Activated naive CD8-positive, alpha-beta T cell (primary cell): ENCODE data around the gene EBPL.
"Not testable (repeated sequence)": the region's sequence is repeated elsewhere in the genome, so short reads cannot be mapped to it uniquely, and the experiment has no call there.

Source experiments
- H3K27ac Mint-ChIP-seq: one replicate; pipeline ENCODE4 v1.8.0; 2021; ENCODE audit warnings: mixed read lengths
- H3K27me3 Mint-ChIP-seq: one replicate; pipeline ENCODE4 v1.8.0; 2021; ENCODE audit warnings: mixed read lengths
- H3K36me3 Mint-ChIP-seq: one replicate; pipeline ENCODE4 v1.8.0; 2021; ENCODE audit warnings: mixed read lengths
- H3K4me1 Mint-ChIP-seq: one replicate; pipeline ENCODE4 v1.8.0; 2021; ENCODE audit warnings: low read depth, mixed read lengths
- H3K4me3 Mint-ChIP-seq: one replicate; pipeline ENCODE4 v1.8.0; 2021; ENCODE audit warnings: mild to moderate bottlenecking, mixed read lengths
- H3K9me3 Mint-ChIP-seq: one replicate; pipeline ENCODE4 v1.8.0; 2021; ENCODE audit warnings: low read depth, mixed read lengths

Gene EBPL

DNA sequence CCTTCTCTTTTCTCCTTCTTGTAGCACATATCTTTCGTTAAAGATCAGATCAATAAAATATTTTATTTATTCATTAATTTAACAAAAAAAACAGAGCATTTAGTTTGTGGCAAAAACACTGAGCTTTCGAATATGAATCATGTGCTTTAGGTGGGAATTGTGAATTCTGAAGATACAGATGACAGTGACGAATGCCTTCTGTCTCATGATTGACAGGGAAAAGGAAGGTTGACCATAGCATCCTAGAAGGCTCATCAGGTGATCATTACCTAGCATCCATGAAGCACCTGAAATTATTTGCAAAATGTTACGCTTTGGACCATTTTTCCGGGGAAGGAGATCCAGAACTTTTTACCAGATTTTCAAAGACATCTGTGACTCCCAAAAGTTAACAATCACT lies 59.1 kb downstream of the EBPL start:
- no peak overlapping the region for H3K4me3 Mint-ChIP-seq
- no peaks in the 10 kb centered on the region for H3K27me3 Mint-ChIP-seq
- H3K27ac Mint-ChIP-seq = no peak overlapping the region
- H3K9me3 Mint-ChIP-seq = no peaks in the 10 kb centered on the region
- H3K36me3 Mint-ChIP-seq = no peaks in the 10 kb centered on the region
- H3K4me1 Mint-ChIP-seq = peaks cover 26% of the 10 kb centered on the region

DNA sequence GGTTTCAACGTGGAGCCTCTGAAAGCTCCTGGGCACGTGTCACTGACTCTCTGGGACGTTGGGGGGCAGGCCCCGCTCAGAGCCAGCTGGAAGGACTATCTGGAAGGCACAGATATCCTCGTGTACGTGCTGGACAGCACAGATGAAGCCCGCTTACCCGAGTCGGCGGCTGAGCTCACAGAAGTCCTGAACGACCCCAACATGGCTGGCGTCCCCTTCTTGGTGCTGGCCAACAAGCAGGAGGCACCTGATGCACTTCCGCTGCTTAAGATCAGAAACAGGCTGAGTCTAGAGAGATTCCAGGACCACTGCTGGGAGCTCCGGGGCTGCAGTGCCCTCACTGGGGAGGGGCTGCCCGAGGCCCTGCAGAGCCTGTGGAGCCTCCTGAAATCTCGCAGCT lies 60.7 kb downstream of the EBPL start:
- Mint-ChIP-seq H3K9me3 (no peaks in the 10 kb centered on the region), H3K27me3 (no peaks in the 10 kb centered on the region), H3K4me1 (peaks cover 22% of the 10 kb centered on the region), H3K4me3 (no peak overlapping the region), H3K27ac (no peak overlapping the region), H3K36me3 (no peaks in the 10 kb centered on the region)

DNA sequence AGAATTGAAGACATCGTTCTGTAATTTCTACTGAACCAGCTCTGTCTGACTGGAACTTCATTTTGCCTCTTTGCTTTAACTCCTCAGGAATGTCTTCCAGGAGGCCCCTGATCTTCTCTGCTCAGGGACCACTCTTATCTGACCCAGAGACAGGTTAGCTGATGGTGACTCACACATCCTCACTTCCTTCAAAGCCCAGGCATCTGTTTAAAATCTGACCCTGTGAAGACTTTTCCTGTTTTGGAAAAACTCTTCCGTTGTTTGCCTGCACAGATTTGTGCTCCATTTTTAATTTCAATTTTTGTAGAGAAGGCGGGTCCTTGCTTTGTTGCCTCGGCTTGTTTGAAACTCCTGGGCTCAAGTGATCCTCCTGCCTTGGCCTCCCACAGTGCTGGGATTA lies 61.3 kb downstream of the EBPL start:
- Mint-ChIP-seq H3K36me3 (no peaks in the 10 kb centered on the region), H3K9me3 (no peaks in the 10 kb centered on the region), H3K27me3 (no peaks in the 10 kb centered on the region), H3K27ac (no peak overlapping the region), H3K4me3 (no peak overlapping the region), H3K4me1 (peaks cover 17% of the 10 kb centered on the region)

DNA sequence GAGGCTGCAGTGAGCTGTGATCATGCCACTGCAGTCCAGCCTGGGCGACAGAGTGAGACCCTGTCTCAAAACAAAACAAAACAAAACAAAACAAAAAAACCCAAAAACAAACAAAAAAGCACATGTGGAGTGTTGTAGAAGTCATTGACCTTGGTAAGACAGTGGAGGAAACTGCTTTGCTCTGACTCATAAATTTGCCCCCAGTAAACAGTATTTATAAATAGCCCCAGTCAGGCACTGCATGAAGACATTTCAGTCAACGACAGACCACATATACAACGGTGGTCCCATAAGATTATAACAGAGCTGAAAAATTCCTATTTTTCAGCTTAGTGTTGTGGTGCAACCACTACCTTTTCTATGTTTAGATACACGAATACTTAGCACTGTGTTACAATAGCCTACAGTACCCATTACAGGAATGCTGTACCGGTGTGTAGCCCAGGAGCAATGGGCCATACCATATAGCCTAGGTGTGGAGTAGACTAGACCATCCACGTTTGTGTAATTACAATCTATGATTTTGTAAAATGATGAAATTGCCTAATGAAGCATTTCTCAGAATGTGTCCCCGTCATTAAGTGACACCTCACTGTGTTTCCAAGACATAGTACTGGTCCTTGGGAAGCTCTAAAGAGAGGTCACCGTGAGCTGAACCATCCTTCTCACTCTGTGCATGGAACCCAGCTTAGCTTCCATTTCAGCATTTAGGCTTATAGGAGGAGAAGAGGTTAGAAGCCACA lies 61.9 kb downstream of the EBPL start:
- Mint-ChIP-seq H3K9me3 (no peaks in the 10 kb centered on the region), H3K4me1 (peaks cover 14% of the 10 kb centered on the region), H3K27me3 (no peaks in the 10 kb centered on the region), H3K4me3 (peak overlapping the region; percentile 46), H3K27ac (no peak overlapping the region), H3K36me3 (no peaks in the 10 kb centered on the region)

DNA sequence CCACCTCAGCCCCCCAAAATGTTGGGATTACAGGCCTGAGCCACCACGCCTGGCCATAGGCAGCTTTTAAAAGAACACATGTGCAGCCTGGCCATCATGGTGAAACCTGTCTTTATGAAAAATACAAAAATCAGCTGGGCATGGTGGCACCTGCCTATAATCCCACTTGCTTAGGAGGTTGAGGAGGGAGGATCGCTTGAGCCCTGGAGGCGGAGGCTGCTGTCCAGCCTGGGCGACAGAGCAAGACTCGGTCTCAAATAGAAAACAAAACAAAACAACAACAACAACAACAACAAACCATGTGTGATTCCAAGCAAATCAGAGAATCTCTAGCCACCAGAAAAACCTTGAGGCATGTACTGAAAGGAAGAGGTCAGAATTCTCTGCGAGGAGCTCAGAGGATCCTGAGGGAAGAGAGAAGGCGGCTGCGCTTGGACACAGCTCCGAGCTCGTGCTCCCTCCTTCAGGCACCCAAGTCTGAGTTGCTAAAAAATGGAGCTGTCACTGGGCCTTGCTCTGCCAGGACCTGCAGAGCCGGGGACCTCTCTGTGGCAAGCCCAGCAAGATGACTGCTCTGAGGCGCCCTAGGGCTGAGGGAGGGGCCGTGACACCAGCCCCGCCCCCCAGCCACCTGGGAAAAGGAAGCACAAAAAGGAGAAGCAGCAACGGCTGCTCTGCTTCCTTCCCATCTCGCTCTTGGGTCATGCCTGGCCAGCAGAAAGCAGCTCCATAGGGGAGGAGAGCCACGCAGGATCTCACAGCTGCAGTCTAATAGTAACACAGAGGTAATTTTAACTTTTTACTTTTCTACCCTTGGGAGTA lies 63.2 kb downstream of the EBPL start, which contains the start of gene ARL11:
Gene ARL11 (plus strand): TSS at position 677 of the 822 bp plus-strand sequence. CDS start 1,941 bp downstream, outside the sequence.
- H3K4me1 Mint-ChIP-seq = peaks cover 14% of the 10 kb centered on the region
- H3K9me3 Mint-ChIP-seq = no peaks in the 10 kb centered on the region
- no peaks in the 10 kb centered on the region for H3K27me3 Mint-ChIP-seq
- H3K27ac Mint-ChIP-seq = peak within 1 kb of the TSS; percentile 52
- H3K36me3 Mint-ChIP-seq = no peaks in the 10 kb centered on the region
- peak within 1 kb of the TSS; percentile 84 for H3K4me3 Mint-ChIP-seq

DNA sequence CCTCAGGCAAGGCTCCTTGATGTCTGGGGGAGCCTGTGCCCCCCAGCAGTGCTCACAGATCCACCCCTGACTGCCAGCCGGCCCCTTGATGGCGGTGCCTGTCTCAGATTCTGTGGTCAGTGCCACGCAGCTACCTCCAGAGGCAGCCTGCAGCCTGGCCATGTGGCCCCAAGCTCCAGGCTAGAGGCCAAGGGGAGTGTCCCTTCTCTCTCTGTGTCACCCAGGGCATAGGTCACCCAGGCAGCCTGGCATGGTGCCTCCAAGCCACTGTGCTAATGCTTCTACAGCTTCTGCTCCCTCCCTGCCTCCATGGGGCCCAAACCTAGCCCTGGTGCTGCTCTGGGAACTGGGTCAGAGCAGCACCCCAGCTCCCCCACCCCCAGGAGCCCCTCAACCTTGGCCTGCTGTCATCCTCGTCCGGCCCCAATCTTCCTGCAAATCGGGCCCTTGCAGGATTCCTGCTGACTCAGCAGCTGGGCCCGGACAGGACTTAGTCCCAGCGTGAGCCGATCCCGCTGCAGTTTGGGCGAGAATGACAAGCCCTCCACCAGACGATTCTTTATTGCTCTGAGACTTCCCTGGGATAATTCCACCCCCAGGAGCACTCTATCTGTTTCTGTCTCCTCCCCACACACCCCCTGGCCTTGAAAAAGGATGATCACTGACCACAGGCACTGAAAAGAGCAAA lies 65.8 kb downstream of the EBPL start:
- peaks cover 14% of the 10 kb centered on the region for H3K4me1 Mint-ChIP-seq
- H3K9me3 Mint-ChIP-seq = no peaks in the 10 kb centered on the region
- no peaks in the 10 kb centered on the region for H3K27me3 Mint-ChIP-seq
- no peak overlapping the region for H3K27ac Mint-ChIP-seq
- H3K4me3 Mint-ChIP-seq = peak overlapping the region; percentile 27
- H3K36me3 Mint-ChIP-seq = no peaks in the 10 kb centered on the region

DNA sequence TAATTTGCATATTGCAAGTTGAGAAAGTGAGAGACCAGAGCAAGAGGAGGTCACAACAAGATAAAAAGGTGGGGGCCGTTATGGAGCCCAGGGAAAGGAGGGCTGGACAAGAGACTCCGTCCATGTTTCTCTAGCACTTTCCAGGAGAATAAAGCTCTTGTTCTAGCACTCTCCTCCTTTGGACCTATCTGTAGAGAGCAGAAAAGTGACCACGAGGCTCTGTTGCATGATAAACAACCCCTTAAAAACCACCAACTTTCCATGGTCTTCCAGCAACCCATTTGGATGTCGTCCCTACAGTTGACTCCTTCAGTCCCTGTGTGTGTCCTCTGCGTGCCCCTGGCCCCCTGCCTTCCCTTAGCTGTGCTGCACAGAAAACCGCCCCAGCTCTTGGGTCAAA lies 67.1 kb downstream of the EBPL start:
- peaks cover 14% of the 10 kb centered on the region for H3K4me1 Mint-ChIP-seq
- H3K27ac Mint-ChIP-seq = no peak overlapping the region
- H3K4me3 Mint-ChIP-seq = no peak overlapping the region
- no peaks in the 10 kb centered on the region for H3K9me3 Mint-ChIP-seq
- H3K36me3 Mint-ChIP-seq = no peaks in the 10 kb centered on the region
- no peaks in the 10 kb centered on the region for H3K27me3 Mint-ChIP-seq

DNA sequence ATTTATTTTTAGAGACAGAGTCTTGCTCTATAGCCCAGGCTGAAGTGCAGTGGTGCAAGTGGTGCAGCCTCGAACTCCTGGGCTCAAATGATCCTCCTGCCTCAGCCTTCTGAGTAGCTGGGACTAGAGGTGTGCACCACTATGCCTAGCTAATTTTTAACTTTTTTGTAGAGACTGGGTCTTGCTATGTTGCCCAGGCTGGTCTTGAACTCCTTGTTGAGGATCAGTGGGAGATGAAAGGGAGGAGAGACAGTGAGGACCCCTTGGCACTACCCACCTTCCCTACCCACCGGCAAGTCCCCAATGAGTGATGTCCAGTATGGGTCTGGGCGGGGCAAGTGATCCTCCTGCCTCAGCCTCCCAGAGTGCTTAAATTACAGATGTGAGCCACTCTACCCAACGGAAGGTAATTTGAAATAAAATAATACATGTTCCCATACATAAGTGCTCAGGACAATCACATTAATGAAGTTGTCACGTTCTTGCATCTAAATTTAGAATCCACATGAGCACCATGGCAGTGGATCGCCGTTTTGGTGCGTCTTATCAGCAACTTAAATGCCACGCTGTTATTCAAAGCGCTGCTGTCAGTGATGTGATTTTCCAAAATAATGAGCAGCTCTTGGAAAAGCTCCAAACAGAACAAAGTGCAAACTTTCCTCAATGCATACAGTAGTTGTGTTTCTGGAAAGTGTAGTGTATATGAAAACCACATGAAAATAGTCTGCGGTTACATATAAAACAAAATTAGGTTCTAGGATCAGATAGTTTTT lies 68.9 kb downstream of the EBPL start:
- no peak overlapping the region for H3K4me3 Mint-ChIP-seq
- peaks cover 3% of the 10 kb centered on the region for H3K4me1 Mint-ChIP-seq
- no peaks in the 10 kb centered on the region for H3K36me3 Mint-ChIP-seq
- H3K27me3 Mint-ChIP-seq = no peaks in the 10 kb centered on the region
- no peak overlapping the region for H3K27ac Mint-ChIP-seq
- H3K9me3 Mint-ChIP-seq = no peaks in the 10 kb centered on the region

DNA sequence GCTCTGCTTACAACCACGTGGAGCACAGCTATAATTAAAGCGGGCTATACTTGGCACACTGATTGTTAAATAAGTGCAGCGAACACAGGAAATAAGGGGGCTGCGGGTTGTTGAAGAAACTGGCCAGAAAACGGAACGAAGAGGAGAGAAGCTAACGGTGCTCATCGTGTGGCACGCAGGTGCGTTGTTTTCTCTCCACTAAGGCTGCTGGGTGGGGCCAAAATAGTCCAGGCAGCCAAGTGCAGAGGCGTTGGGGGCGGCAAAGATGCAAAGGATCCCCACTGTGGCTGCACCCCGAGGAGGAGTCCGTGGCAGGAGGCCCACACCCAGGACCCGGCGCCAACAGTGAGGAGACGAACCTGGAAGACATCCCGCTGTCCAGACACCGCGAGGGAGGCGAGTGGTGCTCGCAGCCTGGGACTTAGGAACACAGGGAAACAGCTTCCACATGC lies 71.1 kb downstream of the EBPL start:
- no peaks in the 10 kb centered on the region for H3K9me3 Mint-ChIP-seq
- H3K27ac Mint-ChIP-seq = no peak overlapping the region
- peaks cover 3% of the 10 kb centered on the region for H3K4me1 Mint-ChIP-seq
- H3K27me3 Mint-ChIP-seq = no peaks in the 10 kb centered on the region
- no peaks in the 10 kb centered on the region for H3K36me3 Mint-ChIP-seq
- H3K4me3 Mint-ChIP-seq = peak overlapping the region; percentile 49

DNA sequence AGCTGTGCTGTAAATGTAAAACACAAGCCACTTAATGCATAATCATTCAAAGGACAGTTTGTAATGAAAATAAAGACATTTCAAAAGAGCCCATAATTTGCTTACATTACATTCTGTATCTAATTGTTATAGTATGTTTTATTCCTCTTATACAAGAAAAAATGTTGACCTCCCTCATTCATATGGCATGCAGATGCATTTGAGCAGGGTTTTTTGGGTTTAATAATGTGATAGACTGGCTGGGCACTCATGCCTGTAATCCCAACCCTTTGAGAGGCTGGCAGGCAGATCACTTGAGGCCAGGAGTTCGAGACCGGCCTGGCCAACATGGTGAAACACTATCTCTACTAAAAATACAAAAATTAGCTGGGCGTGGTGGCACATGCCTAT lies 74.6 kb downstream of the EBPL start:
- Mint-ChIP-seq H3K4me3 (no peak overlapping the region), H3K4me1 (peaks cover 3% of the 10 kb centered on the region), H3K27ac (no peak overlapping the region), H3K27me3 (no peaks in the 10 kb centered on the region), H3K9me3 (no peaks in the 10 kb centered on the region), H3K36me3 (no peaks in the 10 kb centered on the region)

DNA sequence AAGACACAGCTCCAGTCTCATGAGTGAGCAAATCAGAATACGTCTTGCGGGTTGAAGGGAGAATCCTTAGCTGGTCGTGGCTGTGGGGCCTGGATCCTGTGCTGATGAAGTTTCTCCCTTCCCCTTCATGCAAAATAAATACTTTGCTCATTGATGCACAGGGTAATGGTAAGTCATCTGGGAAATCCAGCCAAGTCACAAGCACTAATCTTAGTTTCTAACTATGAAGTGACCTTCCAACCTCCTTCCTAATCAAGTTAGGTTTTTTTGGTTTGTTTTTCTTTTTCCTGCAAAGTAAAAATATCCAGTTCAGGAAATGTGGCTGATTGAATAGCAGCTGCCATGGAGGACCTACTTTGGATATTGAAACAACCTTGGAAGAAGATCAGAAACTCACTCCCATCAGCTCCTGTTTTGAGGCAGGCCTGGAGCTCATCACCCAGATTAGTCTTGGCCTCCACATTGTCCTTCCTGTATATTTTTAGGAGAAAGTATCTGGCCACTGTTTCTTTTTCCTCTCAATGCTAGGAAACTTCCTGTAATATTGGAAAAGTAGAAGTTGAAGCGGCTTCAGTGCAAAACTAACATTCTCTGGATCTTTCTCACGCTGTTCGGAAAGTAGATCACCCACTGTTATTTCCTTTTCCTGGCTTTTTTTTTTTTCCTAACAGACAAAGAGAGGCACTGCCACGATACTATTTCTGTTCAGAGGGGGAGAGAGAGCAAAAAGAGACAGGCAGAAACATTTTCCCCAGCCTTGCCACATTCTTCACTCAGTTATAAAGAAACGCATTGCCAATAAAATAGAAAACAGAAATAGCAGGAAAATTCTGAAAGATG lies 75.2 kb downstream of the EBPL start:
- H3K36me3 Mint-ChIP-seq = no peaks in the 10 kb centered on the region
- peaks cover 3% of the 10 kb centered on the region for H3K4me1 Mint-ChIP-seq
- H3K4me3 Mint-ChIP-seq = no peak overlapping the region
- H3K27me3 Mint-ChIP-seq = no peaks in the 10 kb centered on the region
- H3K9me3 Mint-ChIP-seq = no peaks in the 10 kb centered on the region
- no peak overlapping the region for H3K27ac Mint-ChIP-seq

DNA sequence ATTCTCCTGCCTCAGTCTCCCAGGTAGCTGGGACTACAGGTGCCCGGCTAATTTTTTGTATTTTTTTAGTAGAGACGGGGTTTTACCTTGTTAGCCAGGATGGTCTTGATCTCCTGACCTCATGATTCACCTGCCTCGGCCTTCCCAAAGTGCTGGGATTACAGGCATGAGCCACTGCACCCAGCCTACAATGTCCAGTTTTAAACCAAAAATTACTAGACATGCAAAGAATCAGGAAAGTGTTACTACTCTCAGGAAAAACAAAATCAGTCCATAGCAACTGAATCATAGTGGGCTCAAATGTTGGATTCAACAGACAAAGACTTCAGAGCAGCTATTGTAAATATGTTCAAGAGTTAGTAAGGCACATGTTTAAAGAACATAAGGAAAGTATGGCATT lies 79.2 kb downstream of the EBPL start:
- not testable (repeated sequence) for H3K4me3 Mint-ChIP-seq, H3K36me3 Mint-ChIP-seq, H3K9me3 Mint-ChIP-seq, H3K27ac Mint-ChIP-seq, H3K27me3 Mint-ChIP-seq, H3K4me1 Mint-ChIP-seq
